Dermis blood vessel endothelial cell (primary cell): ENCODE results near the gene PFDN5. TPM values are rescaled to one million over a fixed set of nuclear protein-coding genes. Genes with fewer than 3 reads are reported as not detected.
"Not testable (repeated sequence)": the region's sequence is repeated elsewhere in the genome, so short reads cannot be mapped to it uniquely, and the experiment has no call there.

Experiments used
- DNase-seq: peaks from one replicate; pipeline ENCODE4 v3.0.0; 2010
- total RNA-seq: library from RNA; depleted of rRNA; stranded (reverse); fragments of >200 nt; gene quantifications from 2 replicates; pipeline ENCODE4 v1.2.3, GENCODE V29; 2014

The PFDN5 gene
- total RNA-seq, 1 donor from 2014 or later, result 491 TPM

DNA sequence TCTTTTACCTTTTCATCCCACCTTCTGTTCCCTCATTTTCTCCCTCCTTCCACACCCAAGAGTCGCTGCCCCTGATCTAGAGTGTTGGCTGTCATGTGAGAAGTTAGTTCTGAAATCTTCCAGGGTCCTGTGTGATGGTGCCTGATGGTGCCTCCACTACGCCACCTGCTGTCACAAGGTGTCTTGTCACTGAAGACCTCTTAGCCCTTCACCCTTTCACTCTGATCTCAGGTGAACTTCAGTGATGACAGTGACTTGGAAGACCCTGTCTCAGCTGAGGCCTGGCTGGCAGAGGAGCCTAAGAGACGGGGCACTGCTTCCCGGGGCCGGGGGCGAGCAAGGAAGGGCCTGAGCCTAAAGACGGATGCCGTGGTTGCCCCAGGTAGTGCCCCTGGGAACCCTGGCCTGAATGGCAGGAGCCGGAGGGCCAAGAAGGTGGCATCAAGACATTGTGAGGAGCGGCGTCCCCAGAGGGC, 7.6 kb upstream of the PFDN5 start:
- DNase-seq, result peak; percentile 83

DNA sequence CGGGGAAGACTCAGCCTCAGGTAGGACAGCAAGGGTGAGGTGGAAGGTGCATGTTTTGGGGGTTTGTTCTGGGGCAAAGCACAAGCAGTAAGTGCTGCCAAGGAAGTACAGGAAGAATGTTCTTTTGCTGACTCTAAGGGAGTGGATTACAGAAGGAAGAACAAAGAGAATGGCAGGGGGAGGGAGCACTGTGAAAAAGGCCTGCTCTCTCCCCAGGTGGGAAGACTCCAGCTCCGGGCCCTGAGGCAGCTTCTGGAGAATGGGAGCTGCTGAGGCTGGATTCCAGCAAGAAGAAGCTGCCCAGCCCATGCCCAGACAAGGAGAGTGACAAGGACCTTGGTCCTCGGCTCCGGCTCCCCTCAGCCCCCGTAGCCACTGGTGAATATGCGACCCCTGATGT, 7.0 kb upstream of the PFDN5 start:
- DNase-seq, result no peak

DNA sequence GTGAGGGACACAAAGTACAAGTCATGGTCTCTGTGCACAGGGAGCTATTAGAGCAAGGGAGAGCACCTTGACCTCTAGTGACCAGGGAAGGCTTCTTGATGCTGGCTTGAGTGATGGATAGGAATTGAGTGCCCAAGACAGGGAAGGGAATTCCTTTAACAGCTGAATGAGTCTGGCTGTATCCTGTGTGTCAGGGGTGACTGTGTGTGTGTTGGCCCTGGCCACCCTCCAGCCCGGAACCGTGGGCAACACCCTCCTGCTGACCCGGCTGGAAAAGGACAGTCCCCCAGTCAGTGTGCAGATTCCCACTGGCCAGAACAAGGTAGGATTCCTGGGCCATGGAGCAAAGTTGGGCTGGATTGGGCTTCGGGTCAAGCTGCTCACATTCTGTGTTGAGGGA, 5.5 kb upstream of the PFDN5 start:
- peak; percentile 52 for DNase-seq

DNA sequence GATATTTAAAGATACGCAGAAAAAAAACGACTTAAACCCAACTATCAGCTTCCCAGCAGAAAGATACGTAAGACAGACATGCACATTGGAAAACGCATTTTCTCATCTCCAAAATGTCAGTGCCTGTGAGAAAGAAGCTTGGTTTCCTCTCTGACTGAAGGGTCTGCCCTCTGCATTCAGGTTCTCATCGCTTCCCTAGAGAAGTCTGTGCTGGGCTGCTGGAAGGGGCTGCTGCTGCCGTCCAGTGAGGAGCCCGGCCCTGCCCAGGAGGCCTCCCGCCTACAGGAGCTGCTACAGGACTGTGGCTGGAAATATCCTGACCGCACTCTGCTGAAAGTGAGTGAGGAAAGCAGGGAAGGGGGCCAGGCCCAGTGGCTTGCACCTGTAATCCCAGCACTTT, 4.7 kb upstream of the PFDN5 start:
- no peak for DNase-seq

DNA sequence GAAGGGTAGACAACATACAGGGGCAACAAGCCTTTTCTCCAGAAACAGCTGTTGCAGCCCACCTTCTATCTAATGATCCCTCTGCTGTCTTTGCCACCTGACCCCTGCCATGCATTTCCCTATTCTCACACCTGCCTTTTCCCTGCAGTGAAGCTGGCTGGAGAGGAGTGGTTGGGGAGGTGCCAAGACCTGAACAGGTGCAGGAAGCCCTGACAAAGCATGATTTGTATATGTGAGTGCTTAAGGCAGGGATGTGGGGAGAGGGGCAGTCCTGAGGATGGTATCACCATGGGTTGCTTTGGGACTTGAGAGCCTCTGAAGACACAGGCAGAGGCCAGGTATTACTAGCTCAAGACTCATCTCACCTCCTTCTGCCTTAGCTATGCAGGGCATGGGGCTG, 2.9 kb upstream of the PFDN5 start:
- DNase-seq, result no peak

DNA sequence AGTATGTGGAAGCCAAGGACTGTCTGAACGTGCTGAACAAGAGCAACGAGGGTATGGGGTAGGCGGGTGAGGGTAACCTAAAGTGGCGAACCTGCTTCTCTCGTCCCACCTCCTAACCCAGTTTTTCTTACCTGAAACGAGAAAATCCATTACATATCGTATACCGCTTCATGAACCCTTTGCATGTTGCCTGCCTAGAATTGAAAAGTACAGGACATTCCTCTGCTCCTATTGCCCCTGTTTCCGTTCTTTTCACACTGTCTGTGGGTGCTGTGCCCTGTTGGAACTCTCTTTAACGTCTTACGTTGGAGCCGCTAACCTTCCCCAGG, 513 bp downstream of the PFDN5 start:
- no peak for DNase-seq

DNA sequence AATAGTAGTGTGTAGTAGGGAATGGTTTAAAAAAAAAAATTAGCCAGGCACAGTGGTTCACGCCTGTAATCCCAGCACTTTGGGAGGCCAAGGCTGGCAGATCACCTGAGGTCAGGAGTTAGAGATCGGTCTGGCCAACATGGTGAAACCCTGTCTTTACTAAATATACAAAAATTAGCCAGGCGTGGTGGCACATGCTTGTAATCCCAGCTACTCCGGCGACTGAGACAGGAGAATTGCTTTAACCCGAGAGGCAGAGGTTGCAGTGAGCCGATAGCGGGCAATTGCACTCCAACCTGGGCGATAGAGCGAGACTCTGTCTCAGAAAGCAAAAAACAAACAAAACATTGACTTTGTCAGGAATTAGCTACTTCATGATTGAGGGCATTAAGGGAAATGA, 1.8 kb downstream of the PFDN5 start:
- not testable (repeated sequence) for DNase-seq

DNA sequence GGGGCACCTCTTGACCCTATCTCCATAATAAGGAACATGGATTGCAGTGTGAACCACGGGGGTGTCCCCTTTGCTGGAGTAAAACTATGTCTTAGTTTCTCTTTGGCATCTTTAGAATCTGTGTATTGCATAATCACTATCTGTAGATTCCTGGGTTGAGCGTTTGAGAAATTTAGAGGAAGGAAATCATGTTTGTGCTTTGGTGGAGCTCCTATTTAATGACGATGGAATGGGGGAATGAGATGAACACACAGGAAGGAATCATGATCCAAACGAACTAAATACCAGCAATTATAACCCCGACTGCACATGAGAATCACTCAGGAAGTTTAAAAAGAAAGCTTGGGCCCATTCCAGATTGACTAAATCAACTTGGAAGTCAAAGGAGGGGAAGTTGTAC, 2.8 kb downstream of the PFDN5 start:
- no peak for DNase-seq

DNA sequence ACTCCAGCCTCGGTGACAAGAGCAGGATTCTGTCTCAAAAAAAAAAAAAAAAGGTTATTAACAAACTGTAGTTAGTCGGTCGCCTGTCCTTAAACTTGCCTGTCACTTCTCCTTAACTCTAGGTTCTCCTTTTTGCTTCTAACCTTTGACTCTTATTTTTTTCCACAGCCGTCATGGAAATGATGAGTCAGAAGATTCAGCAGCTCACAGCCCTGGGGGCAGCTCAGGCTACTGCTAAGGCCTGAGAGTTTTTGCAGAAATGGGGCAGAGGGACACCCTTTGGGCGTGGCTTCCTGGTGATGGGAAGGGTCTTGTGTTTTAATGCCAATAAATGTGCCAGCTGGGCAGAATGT, 3.7 kb downstream of the PFDN5 start:
- peak; percentile 71 for DNase-seq

DNA sequence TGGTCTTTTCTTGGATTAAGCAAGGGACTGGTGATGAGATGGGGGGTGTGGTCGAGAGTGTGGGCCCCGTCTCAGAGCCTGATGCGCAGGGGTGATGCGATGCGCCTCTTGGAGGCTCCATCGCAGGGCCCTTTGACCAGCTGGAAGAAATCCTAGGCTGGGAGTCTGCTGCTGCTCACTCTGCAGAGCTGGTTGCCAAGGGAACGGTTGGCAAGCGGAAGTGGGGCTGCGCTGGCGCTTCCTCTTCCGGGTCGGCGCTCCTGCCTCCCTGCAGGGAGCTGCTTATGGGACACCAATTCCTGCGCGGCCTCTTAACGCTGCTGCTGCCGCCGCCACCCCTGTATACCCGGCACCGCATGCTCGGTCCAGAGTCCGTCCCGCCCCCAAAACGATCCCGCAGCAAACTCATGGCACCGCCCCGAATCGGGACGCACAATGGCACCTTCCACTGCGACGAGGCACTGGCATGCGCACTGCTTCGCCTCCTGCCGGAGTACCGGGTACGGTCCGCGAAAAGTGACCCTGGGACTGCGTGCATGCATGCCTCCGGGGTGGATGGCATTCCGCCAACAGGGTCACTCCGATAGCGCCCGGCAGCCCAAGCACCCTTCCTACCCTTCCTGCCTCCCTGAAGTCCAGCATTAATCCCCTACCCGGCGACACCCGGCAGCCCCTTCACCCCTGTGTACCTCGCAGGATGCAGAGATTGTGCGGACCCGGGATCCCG, 4.3 kb downstream of the PFDN5 start, which contains the start of gene MYG1:
Gene MYG1, plus strand, starts transcription at position 242 of the 727 bp plus-strand sequence. Its CDS starts 43 bp downstream, at position 285.
- peak; percentile 89 for DNase-seq

DNA sequence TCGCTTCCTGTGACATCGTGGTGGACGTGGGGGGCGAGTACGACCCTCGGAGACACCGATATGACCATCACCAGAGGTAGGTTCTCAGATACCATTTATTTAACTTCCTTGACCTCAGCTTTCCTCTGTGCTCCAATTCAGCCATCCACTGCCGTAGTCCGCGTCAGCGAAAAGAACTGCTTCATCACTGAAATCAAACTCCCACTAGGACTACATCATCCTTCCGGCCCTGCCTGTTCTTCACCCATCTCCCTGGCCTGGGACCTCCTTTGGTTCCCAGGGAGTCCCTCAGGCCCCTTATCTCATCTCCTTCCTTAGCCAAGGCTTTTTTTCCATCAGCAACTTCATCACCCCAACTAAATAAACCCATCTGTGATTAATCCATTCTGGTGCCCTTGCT, 4.8 kb downstream of the PFDN5 start:
- peak; percentile 26 for DNase-seq

DNA sequence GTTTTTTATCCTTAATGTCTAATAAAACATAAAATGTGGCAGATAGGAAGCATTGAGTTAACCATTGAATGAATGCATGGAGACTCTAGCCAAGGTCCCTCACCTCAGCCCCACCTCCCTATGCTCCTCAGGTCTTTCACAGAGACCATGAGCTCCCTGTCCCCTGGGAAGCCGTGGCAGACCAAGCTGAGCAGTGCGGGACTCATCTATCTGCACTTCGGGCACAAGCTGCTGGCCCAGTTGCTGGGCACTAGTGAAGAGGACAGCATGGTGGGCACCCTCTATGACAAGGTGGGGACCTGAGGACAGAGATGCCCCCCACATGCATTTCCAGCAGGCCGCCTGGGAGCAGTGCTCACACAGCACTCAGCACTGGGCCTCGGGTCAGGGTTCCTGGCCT, 7.6 kb downstream of the PFDN5 start:
- DNase-seq, result no peak

DNA sequence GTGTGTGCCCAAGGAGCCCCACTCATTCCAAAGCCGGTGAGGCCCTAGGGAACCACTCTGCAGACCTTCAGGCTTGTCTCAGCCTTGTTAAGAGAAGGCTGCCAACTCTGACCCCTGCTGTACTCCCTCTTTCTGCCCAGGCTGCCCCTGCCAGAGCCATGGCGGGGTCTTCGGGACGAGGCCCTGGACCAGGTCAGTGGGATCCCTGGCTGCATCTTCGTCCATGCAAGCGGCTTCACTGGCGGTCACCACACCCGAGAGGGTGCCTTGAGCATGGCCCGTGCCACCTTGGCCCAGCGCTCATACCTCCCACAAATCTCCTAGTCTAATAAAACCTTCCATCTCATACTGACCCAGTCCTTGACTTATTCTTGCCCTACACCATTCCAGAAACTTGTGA, 11.5 kb downstream of the PFDN5 start:
- DNase-seq, result no peak

DNA sequence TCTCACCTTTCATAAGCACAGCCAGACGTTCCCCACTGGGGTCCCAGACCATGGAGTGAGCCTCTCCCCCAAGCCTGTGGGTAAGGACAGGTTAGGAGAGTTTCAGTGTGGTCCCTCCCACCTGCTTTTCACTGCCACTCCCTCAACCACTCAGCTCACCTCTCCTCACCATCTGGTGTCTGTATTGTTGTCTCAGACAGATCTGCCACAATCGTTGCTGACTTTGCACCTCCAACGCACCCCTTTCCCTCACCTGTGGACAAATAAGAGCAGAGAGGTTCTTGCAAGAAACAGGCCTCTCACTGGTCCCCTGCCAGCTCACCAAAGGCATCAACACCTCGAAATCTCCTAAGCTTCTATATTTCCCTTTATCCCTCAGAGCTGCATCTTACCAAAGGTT, 12.9 kb downstream of the PFDN5 start:
- DNase-seq, result no peak

DNA sequence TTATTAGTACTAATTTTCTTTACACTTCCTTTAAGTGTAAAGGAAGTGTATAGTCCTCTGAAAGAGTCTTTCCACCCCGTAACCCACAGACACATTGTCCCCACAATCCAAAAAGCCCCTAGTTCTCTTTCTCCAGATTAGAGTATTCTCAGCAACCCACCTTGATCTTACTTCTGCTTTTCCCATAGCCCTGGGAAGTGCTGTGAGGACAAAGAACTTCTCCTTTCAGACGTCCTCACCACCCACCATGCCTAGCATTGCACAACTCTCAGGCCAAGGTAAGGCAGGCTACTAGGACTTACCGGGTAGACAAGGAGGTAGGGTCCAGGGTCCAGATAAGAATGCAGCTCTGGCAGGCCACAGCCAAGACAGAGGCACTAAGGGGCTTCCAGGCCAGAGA, 18.7 kb downstream of the PFDN5 start:
- DNase-seq, result no peak

DNA sequence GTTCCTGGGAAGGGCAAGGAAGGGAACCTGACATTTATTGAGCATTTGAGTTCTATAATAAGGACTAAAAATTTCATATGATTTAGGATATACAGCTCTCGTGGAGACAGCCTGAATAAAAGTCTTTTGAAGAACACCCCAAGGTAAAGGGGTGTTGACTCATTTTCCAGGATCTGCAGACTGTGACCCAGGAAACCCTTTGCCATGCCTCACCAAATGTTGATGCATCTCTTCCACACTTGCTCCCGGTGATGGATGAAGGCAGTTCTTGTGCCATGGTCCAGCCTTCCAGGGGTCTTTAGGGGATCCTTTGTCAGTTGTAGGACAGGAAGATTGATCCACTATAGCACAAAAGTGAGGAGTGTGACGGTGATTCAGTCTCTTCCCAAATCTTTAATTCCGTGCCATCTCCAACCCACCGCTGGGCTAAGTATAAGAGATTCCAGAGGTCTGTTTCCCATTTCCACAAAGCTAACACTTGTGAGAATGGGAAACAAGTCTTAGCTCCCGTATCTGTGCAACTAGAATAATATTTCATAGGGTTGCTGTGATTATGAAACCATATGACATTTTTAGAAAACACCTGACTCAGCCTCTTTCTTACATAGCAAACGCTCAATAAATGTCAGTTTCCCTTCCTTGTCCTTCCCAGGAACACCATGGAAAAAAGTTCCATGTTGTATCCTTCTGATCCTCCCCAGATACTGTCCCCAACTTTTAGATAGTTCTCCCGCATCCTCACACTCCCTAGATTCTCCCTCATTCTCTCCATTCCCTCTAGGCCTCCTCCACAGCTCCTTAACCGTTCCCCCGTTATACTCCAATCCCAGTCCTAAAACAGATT, 25.2 kb downstream of the PFDN5 start:
- DNase-seq, result peak; percentile 15

DNA sequence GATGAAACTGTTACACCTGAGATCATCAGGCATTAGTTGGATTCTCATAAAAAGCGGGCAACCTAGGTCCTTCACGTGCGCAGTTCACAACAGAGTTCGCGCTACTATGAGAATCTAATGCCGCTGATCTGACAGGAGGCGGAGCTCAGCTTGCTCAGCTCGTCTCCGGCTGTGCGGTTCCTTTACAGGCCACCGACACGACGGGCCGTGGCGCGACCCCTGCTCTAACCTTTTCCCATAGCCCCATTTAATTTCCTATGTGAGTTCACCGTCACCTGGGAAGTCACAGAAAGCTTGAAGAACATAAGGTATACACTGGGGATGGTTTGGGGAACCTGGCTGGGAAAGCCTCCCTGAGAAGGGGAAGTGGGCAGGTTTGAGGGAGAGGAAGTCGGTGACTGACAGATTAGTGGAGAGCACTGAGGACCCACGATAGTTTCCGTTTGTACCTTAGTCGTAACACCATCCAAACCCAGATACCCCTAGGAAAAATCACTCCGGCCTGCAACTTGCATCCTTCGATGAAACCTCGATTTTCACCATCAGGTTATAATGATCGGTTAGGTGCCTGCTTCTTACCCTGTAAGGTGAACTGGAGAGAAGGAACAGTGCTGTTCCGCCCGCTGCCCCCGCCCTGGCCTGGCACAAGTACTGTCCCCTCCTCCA, 28.9 kb downstream of the PFDN5 start:
- peak; percentile 24 for DNase-seq

DNA sequence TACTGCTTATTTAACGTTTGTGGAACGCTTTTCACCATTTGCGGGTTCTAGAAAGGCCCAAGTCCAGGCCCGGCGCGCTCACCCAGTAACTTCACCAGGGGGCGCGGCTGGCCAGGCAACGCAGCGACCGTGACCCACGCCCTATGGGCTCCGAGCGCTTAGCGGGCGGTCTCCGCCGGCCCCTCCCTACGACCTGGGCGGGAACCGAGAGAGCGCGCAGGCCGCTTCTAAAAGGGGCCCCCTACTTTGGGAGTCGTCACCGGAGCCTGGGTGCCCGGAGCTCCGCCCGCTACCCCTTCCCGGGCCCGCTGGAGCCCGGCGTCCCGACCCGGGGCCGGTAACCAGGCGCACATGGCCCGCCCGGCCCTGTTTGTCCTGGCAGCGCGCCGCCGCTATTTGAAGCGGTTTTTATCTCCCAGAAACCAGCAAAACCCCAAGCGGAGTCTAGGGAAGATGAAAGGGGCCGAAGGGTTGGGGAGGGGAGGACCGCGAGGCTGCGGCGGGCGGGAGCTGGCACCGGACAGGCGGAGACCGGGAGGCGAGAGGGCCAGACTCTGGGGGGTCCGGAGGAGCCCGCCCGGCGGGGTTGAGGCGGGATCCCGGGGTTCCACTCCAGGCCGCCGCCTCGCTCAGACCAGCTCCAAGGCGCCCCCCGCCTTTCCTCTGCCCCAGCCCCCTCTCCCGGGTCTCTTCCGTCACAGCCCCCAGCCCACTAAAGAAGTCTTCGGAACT, 29.6 kb downstream of the PFDN5 start:
- peak; percentile 92 for DNase-seq

DNA sequence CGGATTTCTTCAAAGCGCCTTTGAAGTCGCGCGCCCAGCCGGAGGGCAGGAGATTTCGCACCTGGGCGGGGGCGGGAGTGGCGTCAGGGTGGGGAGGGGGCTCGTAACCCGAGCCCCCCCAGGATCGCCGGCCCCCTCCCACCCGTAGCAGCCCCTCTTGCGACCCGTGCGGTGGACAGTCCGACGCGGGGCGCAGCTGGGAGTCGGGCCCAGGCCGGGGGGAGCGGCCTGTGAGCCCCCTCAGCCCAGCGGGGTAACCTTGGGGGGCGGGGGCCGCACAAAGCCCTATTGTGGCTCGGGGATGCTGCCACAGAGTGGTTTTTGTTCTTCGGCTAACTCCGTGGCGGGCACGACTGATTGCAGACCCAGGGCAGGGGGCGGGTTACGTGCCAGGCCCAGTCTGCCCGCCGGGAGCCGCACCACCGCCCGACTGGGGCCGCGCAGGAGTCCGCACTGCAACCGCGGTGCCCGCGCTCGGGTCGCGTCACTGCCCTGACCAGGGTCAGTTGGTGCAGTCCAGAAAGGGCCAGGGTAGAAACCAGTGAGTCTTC, 30.2 kb downstream of the PFDN5 start:
- peak; percentile 44 for DNase-seq

DNA sequence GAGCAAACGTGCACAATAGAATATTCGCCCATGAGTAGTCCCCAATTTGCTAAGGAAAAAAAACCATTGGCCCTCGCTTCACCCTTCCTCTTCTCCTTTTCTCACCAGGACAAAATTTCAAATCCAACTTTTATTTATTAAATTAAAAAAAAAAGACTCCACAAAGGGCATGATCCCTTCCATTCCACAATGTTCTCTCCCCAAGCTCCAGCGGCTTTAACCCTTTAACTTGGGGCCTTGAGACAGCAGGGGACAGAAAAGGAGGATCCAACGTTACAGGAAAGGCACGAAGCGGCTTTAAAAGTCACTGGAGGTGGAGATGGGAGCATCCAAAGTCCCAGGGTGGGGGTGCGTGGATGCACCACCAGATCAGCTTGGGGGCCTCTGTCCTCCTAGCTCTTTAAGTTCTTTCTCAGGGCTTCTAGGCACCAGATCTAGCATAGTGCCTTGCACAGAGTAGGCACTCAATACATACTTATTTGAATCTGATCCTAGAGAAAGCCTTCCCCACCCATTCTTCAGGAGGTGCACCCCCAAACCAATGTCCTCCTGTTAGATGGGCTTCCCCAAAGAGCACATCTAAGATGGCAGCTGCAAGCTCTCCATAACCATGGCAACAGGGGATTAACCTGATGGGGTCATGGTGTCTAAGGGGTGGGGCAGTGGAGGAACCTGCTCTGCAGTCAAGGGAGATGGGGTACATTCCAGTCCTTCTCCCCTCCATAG, 31.3 kb downstream of the PFDN5 start:
- DNase-seq, result no peak

DNA sequence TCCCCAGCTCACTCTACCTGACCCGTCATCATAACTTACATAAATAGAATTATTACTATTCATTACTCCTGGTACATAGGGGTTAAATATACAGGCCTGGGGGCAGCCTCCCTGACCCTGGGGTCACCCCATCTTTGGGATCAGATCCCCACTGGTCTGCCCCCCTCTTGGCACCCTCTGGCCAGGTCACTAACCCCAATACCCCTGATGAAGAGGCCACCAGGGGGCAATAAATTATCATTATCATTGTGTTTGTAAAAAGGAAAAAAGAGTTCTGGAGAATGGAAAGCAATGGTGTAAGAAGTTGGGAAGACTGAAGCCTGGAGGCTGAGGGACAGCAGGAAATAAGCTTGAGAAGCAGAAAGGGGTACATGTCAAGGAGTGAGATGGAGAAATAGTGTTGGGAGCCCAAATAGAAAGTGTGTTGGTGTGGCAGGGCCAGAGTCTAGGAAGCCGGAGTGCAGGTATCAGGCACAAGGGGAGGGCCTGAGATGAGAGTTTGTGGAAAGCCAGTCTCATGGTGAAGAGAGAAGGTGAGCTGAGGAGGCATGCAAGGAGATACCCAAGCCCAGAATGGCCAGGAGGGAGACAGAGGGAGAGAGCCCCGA, 32.2 kb downstream of the PFDN5 start:
- DNase-seq, result peak; percentile 43
